Body of pancreas (tissue), 4 donors: Measurements from ENCODE around the gene ROBO1. TPM values are rescaled to one million over a fixed set of nuclear protein-coding genes. Genes with fewer than 3 reads are reported as not detected.

Experiments
- ATAC-seq: fragments of 150-250 bp; one replicate; pipeline ENCODE4 v1.9.1; 2016
- DNase-seq, 4 donors: peaks; one replicate each; pipeline ENCODE4 v3.0.0-alpha.2; 2019
- H3K27ac ChIP-seq, 4 donors: fragments of 200-600 bp; sonication (generic); 1 replicate in 3 of 4; 2 replicates in 1 of 4; pipeline versions ENCODE4 v1.5.1 to v1.6.1; 2016 to 2019; ENCODE audit warnings: mild to moderate bottlenecking in 1 of 4, mixed read lengths in 1 of 4, moderate library complexity in 1 of 4
- H3K27me3 ChIP-seq, 2 donors: fragments of 200-600 bp; sonication (generic); one replicate each; pipeline ENCODE4 v1.6.0; 2016; ENCODE audit warnings: mild to moderate bottlenecking in 1 of 2
- H3K36me3 ChIP-seq, 2 donors: fragments of 200-600 bp; sonication (generic); replicated peaks in 1 of 2; 2 replicates each; pipeline ENCODE4 v1.5.1; 2016; ENCODE audit warnings: low read depth in 2 of 2; ENCODE audit not compliant: insufficient read depth in 1 of 2
- H3K4me1 ChIP-seq: fragments of 200-600 bp; sonication (generic); one replicate; pipeline ENCODE4 v1.6.0; 2016
- H3K4me3 ChIP-seq, 2 donors: fragments of 200-600 bp; sonication (generic); 1 replicate in 1 of 2; 2 replicates in 1 of 2; pipeline ENCODE4 v1.5.1; 2016 to 2019
- H3K9me3 ChIP-seq, 3 donors: fragments of 200-600 bp; sonication (generic); 1 replicate in 2 of 3; 2 replicates in 1 of 3; pipeline ENCODE4 v1.5.1; 2016
- CTCF ChIP-seq, 7 experiments: fragments of 450-650 bp in 4 of 7; fragments of 200-600 bp in 3 of 7; sonication (generic) in 3 of 7; IDR thresholded peaks; one replicate each; pipeline ENCODE4 v1.5.1; 2016 to 2019; ENCODE audit warnings: antibody characterized with exemption in 7 of 7
- POLR2A ChIP-seq, 3 donors: fragments of 450-650 bp; IDR thresholded peaks; one replicate each; pipeline ENCODE4 v1.6.1; 2016; ENCODE audit warnings: antibody characterized with exemption in 3 of 3, mild to moderate bottlenecking in 2 of 3
- WGBS, 2 donors: methylation state at CpG; one replicate each; pipeline ENCODE4 v1.1.5; 2017; 5-methylcytosine and 5-hydroxymethylcytosine counted together
- intact Hi-C: fragments of 100-400 bp; cut with DNase I; formaldehyde crosslinking; loops from one replicate; pipeline ENCODE4 v1.15.1; 2023
- total RNA-seq, 2 donors: library from RNA; depleted of rRNA; stranded (reverse); fragments of >200 nt; gene quantifications; one replicate each; pipeline ENCODE4 v1.1.0, GENCODE V29; 2016

The ROBO1 gene
- total RNA-seq, 2 donors from 2014 or later: 3.9 to 9.9 TPM

GRCh38 chr3:78706906-78707523 is 1060.8 kb downstream of the ROBO1 start:
- H3K4me1 ChIP-seq: no peaks in the 10 kb centered on the region
- no peak for DNase-seq
- no peaks in the 10 kb centered on the region for H3K9me3 ChIP-seq
- H3K4me3 ChIP-seq: no peak overlapping the region
- H3K36me3 ChIP-seq: no peaks in the 10 kb centered on the region
- intact Hi-C loops: no loop called here
- ATAC-seq: no peak
- no peak for TF ChIP-seq CTCF (IDR thresholded peaks at IDR 0.05)
- TF ChIP-seq POLR2A (IDR thresholded peaks at IDR 0.05): no peak
- no peaks in the 10 kb centered on the region for H3K27me3 ChIP-seq
- WGBS, 2 donors: 62 to 64% methylated on average over 3 of the region's 3 CpGs
- no peak overlapping the region for H3K27ac ChIP-seq

GRCh38 chr3:78703944-78704343 is 1063.9 kb downstream of the ROBO1 start:
- Histone ChIP-seq H3K4me3 (no peak overlapping the region), H3K4me1 (no peaks in the 10 kb centered on the region), H3K9me3 (no peaks in the 10 kb centered on the region), H3K27ac (no peak overlapping the region), H3K36me3 (no peaks in the 10 kb centered on the region), H3K27me3 (no peaks in the 10 kb centered on the region)
- no peak for TF ChIP-seq CTCF (IDR thresholded peaks at IDR 0.05)
- TF ChIP-seq POLR2A (IDR thresholded peaks at IDR 0.05): no peak
- ATAC-seq (no peak), DNase-seq (no peak)
- WGBS, 2 donors: 24% methylated on average over 2 of the region's 2 CpGs
- intact Hi-C loops: no loop called here

- H3K27me3 ChIP-seq: no peaks in the 10 kb centered on the region
- no peak overlapping the region for H3K4me3 ChIP-seq
- H3K9me3 ChIP-seq: no peaks in the 10 kb centered on the region
- no peaks in the 10 kb centered on the region for H3K4me1 ChIP-seq
- no peaks in the 10 kb centered on the region for H3K36me3 ChIP-seq
- no peak for TF ChIP-seq POLR2A (IDR thresholded peaks at IDR 0.05)
- TF ChIP-seq CTCF (IDR thresholded peaks at IDR 0.05): no peak
- ATAC-seq (no peak), DNase-seq (no peak)
- no peak overlapping the region for H3K27ac ChIP-seq
- WGBS, 2 donors: 22 to 24% methylated on average over 2 of the region's 2 CpGs
- intact Hi-C loops: no loop called here
Measured at GRCh38 chr3:78701537-78701936, 1066.3 kb downstream of the ROBO1 start.

- DNase-seq (no peak), ATAC-seq (no peak)
- Histone ChIP-seq H3K36me3 (no peaks in the 10 kb centered on the region), H3K4me1 (no peaks in the 10 kb centered on the region), H3K4me3 (no peak overlapping the region), H3K27ac (no peak overlapping the region), H3K9me3 (no peaks in the 10 kb centered on the region), H3K27me3 (no peaks in the 10 kb centered on the region)
- TF ChIP-seq CTCF (IDR thresholded peaks at IDR 0.05) (no peak), POLR2A (IDR thresholded peaks at IDR 0.05) (no peak)
- intact Hi-C loops: no loop called here
- WGBS, 2 donors: 3 to 19% methylated on average over 1 of the region's 1 CpG
Measured at GRCh38 chr3:78698431-78698830, 1069.4 kb downstream of the ROBO1 start.

GRCh38 chr3:78697426-78697825 is 1070.4 kb downstream of the ROBO1 start:
- 58 to 68% methylated on average over 5 of the region's 5 CpGs for WGBS, 2 donors
- TF ChIP-seq CTCF (IDR thresholded peaks at IDR 0.05): no peak
- no peak for TF ChIP-seq POLR2A (IDR thresholded peaks at IDR 0.05)
- intact Hi-C loops: no loop called here

More at GRCh38 chr3:78697426-78697825, 1070.4 kb downstream of the ROBO1 start:
- DNase-seq (no peak), ATAC-seq (no peak)
- Histone ChIP-seq H3K4me1 (no peaks in the 10 kb centered on the region), H3K27ac (no peak overlapping the region), H3K36me3 (no peaks in the 10 kb centered on the region), H3K9me3 (no peaks in the 10 kb centered on the region), H3K4me3 (no peak overlapping the region), H3K27me3 (no peaks in the 10 kb centered on the region)
